ENCODE measurements around the gene CENPO.

The CENPO gene

DNA sequence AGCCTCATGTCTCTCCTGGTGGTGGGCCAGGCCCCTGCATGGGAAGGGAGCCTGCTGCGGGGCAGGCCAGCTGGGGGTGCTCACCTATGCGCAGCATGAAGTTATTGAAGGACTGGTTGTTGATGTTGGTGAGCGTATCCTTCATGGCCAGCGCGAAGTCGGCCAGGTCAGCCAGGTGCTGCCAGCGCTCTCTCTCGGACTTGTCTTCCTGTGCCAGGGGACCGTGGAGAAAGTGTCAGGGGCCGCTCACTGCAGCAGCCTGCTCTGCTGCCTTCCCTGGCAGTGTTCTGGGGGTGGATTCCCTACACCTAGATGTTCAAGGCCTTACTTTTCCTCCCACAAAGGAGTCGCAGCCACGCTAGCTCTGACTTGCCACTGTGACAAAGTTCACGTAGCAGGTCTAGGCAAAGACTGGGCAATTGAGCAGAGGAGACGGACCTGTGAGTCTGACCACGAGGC is 28.2 kb downstream of the CENPO start:
- DNase-seq, result no peak
- Histone ChIP-seq H3K27me3 (replicated peaks) (no peaks in the 10 kb centered on the region), H3K4me3 (ENCODE audit: low read depth, low read length) (no peak overlapping the region), H3K27ac (no peak overlapping the region), H3K36me3 (replicated peaks) (peaks cover 7% of the 10 kb centered on the region)
- in situ Hi-C loops (cut with HindIII; ENCODE audit: low pct_ligation_motif_present, low sequenced_read_pairs), result no loop called here
- TF ChIP-seq, protein P1, sequence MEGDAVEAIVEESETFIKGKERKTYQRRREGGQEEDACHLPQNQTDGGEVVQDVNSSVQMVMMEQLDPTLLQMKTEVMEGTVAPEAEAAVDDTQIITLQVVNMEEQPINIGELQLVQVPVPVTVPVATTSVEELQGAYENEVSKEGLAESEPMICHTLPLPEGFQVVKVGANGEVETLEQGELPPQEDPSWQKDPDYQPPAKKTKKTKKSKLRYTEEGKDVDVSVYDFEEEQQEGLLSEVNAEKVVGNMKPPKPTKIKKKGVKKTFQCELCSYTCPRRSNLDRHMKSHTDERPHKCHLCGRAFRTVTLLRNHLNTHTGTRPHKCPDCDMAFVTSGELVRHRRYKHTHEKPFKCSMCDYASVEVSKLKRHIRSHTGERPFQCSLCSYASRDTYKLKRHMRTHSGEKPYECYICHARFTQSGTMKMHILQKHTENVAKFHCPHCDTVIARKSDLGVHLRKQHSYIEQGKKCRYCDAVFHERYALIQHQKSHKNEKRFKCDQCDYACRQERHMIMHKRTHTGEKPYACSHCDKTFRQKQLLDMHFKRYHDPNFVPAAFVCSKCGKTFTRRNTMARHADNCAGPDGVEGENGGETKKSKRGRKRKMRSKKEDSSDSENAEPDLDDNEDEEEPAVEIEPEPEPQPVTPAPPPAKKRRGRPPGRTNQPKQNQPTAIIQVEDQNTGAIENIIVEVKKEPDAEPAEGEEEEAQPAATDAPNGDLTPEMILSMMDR (IDR thresholded peaks at IDR 0.05; ENCODE audit: low read depth, low read length, missing control alignments), result peak; percentile 3

DNA sequence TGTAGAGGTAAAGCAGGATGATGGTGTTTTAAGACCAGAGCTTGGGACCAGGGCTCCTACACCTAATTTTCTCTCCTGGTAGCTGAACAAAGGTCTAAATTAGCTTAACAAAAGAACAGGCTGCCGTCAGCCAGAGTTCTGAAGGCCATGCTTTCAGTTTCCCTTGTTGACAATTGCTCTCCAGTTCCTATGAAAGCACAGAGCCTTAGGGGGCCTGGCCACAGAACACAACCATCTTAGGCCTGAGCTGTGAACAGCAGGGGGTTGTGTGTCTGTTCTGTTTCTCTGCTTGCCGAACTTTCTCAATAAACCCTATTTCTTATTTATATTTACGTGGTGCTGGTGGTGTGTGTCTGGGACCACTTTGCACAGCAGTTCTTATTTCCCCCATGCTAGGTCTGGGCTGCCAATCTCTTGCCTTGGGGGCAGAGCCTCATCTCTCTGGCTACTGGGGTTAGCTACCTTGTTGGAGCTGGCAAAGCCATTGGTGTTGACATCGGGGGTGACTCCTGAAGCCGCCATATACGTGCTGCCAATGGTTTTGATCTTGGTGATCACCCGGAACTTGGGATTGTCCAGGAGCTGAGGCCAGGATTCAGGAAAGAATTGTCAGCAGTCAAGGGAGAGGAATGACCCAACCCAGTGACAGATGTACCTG is 29.0 kb downstream of the CENPO start:
- no peak overlapping the region for H3K27ac ChIP-seq
- TF ChIP-seq, protein P1 (IDR thresholded peaks at IDR 0.05; ENCODE audit: low read depth, low read length, missing control alignments), result no peak
- H3K27me3 ChIP-seq (replicated peaks), result no peaks in the 10 kb centered on the region
- no peak overlapping the region for H3K4me3 ChIP-seq (ENCODE audit: low read depth, low read length)
- DNase-seq, result peak; percentile 29
- in situ Hi-C loops (cut with HindIII; ENCODE audit: low pct_ligation_motif_present, low sequenced_read_pairs), result no loop called here
- peaks cover 7% of the 10 kb centered on the region for H3K36me3 ChIP-seq (replicated peaks)

DNA sequence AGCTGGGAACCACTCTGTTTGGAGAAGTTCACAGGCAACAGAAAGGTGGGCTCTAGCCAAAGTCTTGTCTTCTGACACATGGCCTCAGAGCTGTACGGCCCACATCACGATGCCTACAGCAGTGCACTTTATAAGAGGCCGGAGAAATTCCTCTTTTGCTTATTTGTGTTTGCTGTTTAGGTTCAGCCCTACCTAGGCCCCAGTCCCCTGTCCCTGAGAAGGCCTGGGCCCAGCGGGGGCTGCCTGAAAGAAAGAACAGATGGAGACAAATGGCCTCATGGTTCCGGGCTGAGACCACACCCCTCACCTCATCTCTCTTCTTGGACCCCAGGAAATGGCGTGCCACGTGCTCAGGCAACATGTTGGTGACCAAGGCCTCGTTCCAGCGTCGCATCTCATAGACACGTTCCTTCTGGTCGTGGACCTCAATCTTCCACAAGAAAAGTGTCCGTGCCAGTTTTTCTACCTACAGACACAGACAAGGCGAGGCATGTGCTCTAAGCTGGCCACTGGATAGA is 30.9 kb downstream of the CENPO start:
- Histone ChIP-seq H3K27ac (no peak overlapping the region), H3K36me3 (replicated peaks) (peaks cover 7% of the 10 kb centered on the region), H3K27me3 (replicated peaks) (no peaks in the 10 kb centered on the region), H3K4me3 (ENCODE audit: low read depth, low read length) (no peak overlapping the region)
- no peak for DNase-seq
- in situ Hi-C loops (cut with HindIII; ENCODE audit: low pct_ligation_motif_present, low sequenced_read_pairs), result no loop called here
- TF ChIP-seq, protein P1 (IDR thresholded peaks at IDR 0.05; ENCODE audit: low read depth, low read length, missing control alignments), result no peak

DNA sequence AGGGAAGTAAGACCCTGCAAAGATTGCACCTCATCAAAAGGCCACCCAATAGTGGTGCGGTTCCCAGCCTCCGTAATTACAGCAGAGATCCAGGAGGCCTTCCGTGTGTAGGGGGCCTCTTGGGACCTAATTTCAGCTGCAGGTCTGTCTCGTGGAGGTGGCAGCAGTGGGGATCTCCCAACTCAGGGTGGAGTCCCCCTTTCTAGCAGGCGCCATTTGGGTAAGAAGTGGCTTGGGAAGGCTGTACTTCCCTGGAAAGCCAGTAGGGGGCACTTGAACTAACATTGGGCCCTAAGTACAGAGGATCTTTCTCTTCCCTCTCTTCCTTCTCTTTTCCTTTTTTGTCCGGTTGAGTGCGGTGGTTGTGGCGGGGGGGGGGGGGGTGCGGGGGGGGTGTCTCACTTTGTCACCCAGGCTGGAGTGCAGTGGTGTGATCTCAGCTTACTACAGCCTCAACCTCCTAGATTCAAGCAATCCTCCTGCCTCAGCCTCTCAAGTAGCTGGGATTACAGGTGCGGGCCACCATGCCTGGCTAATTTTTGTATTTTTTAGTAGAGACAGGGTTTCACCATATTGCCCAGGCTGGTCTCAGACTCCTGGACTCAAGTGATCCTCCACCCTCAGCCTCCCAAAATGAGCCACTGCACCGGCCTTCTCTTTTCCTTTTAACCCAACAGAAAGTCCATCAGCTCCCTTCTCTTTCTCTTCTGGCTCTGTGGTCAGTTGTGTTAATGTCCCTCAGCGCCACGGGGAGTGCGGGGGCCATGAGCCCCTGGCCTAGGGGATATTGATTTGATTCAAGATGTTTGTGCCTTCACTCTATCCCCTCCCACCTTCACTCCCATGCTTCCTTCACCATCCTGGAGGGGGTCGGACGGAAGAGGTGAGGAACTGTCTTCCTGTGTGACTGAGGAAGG is 32.0 kb downstream of the CENPO start:
- TF ChIP-seq, protein P1 (IDR thresholded peaks at IDR 0.05; ENCODE audit: low read depth, low read length, missing control alignments), result peak; percentile 76
- Histone ChIP-seq H3K27ac (no peak overlapping the region), H3K27me3 (replicated peaks) (no peaks in the 10 kb centered on the region), H3K36me3 (replicated peaks) (no peaks in the 10 kb centered on the region), H3K4me3 (ENCODE audit: low read depth, low read length) (no peak overlapping the region)
- DNase-seq, result no peak
- in situ Hi-C loops (cut with HindIII; ENCODE audit: low pct_ligation_motif_present, low sequenced_read_pairs), result no loop called here

DNA sequence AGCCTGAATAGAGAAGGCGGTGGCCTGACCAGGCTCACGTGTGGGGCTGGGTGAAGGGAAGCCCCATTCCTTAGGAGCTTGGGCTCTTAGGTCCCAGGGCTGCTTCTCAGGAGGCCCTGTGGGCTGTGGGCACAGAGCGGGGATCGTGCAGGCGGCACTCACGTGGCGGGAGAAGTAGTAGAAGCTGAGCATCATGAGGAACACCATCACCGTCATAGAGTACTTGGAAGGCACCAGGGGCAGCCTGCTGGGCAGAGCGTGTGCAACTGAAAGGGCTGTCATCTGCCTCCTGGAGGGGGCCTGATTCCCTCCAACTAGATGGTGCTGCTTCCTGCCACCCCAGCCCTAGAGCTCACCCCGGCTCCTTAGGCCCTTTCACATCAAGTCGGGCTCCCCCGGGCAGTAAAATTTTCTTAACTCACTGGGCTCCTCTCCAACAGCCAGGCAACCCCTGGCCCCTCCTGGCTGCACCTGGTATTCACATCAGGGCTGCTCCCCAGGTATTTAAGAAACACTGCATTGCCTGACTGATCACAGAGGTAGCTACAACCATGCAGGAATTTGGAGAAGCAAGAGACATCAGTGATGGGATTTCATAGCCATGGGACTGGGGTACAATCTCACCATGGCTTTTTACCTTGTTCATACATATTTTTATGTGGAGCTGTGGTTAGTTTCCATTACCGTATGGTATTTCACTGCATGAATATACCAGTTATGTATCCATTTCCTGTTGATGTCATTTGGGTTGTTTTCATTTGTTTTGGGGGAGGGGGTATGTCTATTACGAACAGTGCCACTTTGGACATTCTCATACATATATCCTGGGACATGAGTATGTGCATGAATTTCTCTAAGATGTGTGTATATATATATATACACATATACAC is 32.9 kb downstream of the CENPO start:
- in situ Hi-C loops (cut with HindIII; ENCODE audit: low pct_ligation_motif_present, low sequenced_read_pairs), result no loop called here
- Histone ChIP-seq H3K27me3 (replicated peaks) (no peaks in the 10 kb centered on the region), H3K36me3 (replicated peaks) (no peaks in the 10 kb centered on the region), H3K27ac (no peak overlapping the region), H3K4me3 (ENCODE audit: low read depth, low read length) (no peak overlapping the region)
- DNase-seq, result no peak
- TF ChIP-seq, protein P1 (IDR thresholded peaks at IDR 0.05; ENCODE audit: low read depth, low read length, missing control alignments), result peak; percentile 22

Data from brain microvascular endothelial cell (primary cell).